ENCODE results near the gene DOCK10.

The DOCK10 gene

GRCh38 chr2:224846161-224846560, 196.1 kb downstream of the DOCK10 start:
- no peak overlapping the region for H3K4me3 ChIP-seq (replicated peaks in 1 of 2; ENCODE audit: low read depth in 2 of 2, low read length in 2 of 2)
- no peak for DNase-seq (ENCODE audit: low read depth in 2 of 2)
- TF ChIP-seq CTCF (IDR thresholded peaks at IDR 0.05; ENCODE audit: low read depth, low read length): no peak

- no peak for TF ChIP-seq CTCF (IDR thresholded peaks at IDR 0.05; ENCODE audit: low read depth, low read length)
- peak in 1 of 2 donors; percentile 20 for DNase-seq (ENCODE audit: low read depth in 2 of 2)
- H3K4me3 ChIP-seq (replicated peaks in 1 of 2; ENCODE audit: low read depth in 2 of 2, low read length in 2 of 2): no peak overlapping the region
Observed at GRCh38 chr2:224843141-224843540, 199.1 kb downstream of the DOCK10 start.

- H3K4me3 ChIP-seq (replicated peaks in 1 of 2; ENCODE audit: low read depth in 2 of 2, low read length in 2 of 2): no peak overlapping the region
- no peak for DNase-seq (ENCODE audit: low read depth in 2 of 2)
- TF ChIP-seq CTCF (IDR thresholded peaks at IDR 0.05; ENCODE audit: low read depth, low read length): no peak
Observed at GRCh38 chr2:224841910-224842309, 200.4 kb downstream of the DOCK10 start.

GRCh38 chr2:224838335-224838734, 203.9 kb downstream of the DOCK10 start:
- DNase-seq (ENCODE audit: low read depth in 2 of 2): peak; percentile 41 to 66
- H3K4me3 ChIP-seq (replicated peaks in 1 of 2; ENCODE audit: low read depth in 2 of 2, low read length in 2 of 2): no peak overlapping the region
- TF ChIP-seq CTCF (IDR thresholded peaks at IDR 0.05; ENCODE audit: low read depth, low read length): no peak

GRCh38 chr2:224837558-224837957, 204.7 kb downstream of the DOCK10 start:
- TF ChIP-seq CTCF (IDR thresholded peaks at IDR 0.05; ENCODE audit: low read depth, low read length): peak; percentile 2
- DNase-seq (ENCODE audit: low read depth in 2 of 2): peak; percentile 85 to 96
- no peak overlapping the region for H3K4me3 ChIP-seq (replicated peaks in 1 of 2; ENCODE audit: low read depth in 2 of 2, low read length in 2 of 2)

GRCh38 chr2:224837066-224837465, 205.2 kb downstream of the DOCK10 start:
- no peak overlapping the region for H3K4me3 ChIP-seq (replicated peaks in 1 of 2; ENCODE audit: low read depth in 2 of 2, low read length in 2 of 2)
- DNase-seq (ENCODE audit: low read depth in 2 of 2): peak; percentile 54 to 64
- no peak for TF ChIP-seq CTCF (IDR thresholded peaks at IDR 0.05; ENCODE audit: low read depth, low read length)

GRCh38 chr2:224836263-224836662, 206.0 kb downstream of the DOCK10 start:
- no peak overlapping the region for H3K4me3 ChIP-seq (replicated peaks in 1 of 2; ENCODE audit: low read depth in 2 of 2, low read length in 2 of 2)
- peak; percentile 66 to 77 for DNase-seq (ENCODE audit: low read depth in 2 of 2)
- no peak for TF ChIP-seq CTCF (IDR thresholded peaks at IDR 0.05; ENCODE audit: low read depth, low read length)

All from cardiac fibroblast (primary cell).